ENCODE results near the gene SMYD3. TPM values are rescaled to one million over a fixed set of nuclear protein-coding genes. Genes with fewer than 3 reads are reported as not detected.
A peak's percentile ranks its signal among the peaks of the same experiment; 100 is the strongest.

Gene SMYD3
- total and polyA plus RNA-seq, 2 of the 13 experiments (the other 11 are each of a cell fraction or from before 2014, with no cell fraction given), result 27.7 to 35.8 TPM

DNA sequence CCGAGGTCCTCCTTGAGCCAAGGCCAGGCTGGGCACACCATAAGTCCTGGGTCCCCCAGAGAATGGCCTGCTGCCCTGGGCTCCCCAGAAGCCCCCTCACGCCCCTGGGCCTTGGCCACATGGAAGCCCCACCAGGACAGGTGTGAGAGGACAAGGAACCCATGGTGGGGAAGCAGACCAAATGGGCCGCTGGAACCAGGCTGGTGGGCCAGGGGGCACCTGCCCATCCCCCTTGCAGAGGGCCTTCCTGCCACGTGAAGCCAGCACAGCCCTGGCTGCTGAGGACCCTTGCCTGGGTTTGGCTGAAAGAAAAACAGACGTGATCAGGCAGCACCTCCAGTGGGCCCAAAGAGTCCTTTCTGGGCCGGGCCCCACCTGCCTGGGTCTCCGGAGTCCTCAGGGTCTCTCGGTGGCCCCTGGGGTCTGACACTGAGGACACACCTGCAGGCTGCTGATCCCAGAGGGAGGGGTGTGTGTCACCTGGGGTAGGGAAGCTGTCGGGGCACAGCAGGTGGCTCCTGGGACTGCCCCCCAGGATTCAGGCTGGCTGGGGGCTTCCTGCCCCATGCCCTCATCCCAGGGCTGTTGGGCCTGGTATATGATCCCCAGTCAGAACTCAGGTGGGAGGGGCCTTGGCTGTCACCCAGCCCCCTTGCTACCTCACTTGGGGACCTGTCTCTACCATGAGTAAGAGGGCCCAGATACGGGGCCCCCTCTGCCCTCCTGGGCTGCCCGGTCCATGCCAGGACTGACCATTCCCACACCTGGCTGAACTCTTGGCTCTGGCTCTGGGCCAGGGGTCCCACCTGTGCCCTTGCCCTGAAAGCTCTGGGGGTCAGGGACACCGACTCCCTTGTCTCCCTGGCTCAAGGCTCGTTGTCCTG lies 3.3 kb upstream of the SMYD3 start:
- Histone ChIP-seq H3K27me3 (ENCODE audit: control insufficient read depth in 1 of 2, insufficient read depth in 2 of 2, low read length in 2 of 2) (peaks cover 0 to 1% of the 10 kb centered on the region in 2 experiments; a peak in 2 of 5 replicates), H3K4me2 (ENCODE audit: low read depth, low read length) (no peak overlapping the region), H3K4me3 (replicated peaks in 1 of 3; ENCODE audit: insufficient read depth in 1 of 3, low read depth in 2 of 3, low read length in 3 of 3) (no peak overlapping the region), H3K9me3 (ENCODE audit: low read length) (peaks cover 7% of the 10 kb centered on the region), H4K20me1 (ENCODE audit: insufficient read depth, low read length) (no peaks in the 10 kb centered on the region), H3K36me3 (replicated peaks in 1 of 2; ENCODE audit: control insufficient read depth in 1 of 2, insufficient read depth in 2 of 2, low read length in 2 of 2) (no peaks in the 10 kb centered on the region), H2AFZ (ENCODE audit: low read length) (no peak overlapping the region), H3K9ac (ENCODE audit: insufficient read depth, low read depth, low read length) (no peak overlapping the region), H3K27ac (ENCODE audit: extremely low read length, insufficient read depth, low read length) (no peak overlapping the region), H3K4me1 (ENCODE audit: insufficient read depth, low read length) (peaks cover 58% of the 10 kb centered on the region), H3K79me2 (ENCODE audit: insufficient read depth, low read length) (peaks cover 7% of the 10 kb centered on the region)
- TF ChIP-seq STAG1 (CRISPR knock-in tag; IDR thresholded peaks at IDR 0.05), result no peak
- TF ChIP-seq, protein P1, sequence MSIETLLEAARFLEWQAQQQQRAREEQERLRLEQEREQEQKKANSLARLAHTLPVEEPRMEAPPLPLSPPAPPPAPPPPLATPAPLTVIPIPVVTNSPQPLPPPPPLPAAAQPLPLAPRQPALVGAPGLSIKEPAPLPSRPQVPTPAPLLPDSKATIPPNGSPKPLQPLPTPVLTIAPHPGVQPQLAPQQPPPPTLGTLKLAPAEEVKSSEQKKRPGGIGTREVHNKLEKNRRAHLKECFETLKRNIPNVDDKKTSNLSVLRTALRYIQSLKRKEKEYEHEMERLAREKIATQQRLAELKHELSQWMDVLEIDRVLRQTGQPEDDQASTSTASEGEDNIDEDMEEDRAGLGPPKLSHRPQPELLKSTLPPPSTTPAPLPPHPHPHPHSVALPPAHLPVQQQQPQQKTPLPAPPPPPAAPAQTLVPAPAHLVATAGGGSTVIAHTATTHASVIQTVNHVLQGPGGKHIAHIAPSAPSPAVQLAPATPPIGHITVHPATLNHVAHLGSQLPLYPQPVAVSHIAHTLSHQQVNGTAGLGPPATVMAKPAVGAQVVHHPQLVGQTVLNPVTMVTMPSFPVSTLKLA (IDR thresholded peaks at IDR 0.05), result peak; percentile 19; the same call in 1 of the 2 replicates
- ChIA-PET CTCF (ENCODE audit: low intra/inter-chr PET ratio, low total read pairs) (no interaction called here), POLR2A (no interaction called here)
- in situ Hi-C loops (cut with HindIII; ENCODE audit: extremely low pct_ligation_motif_present, low pct_unique_long_range_greater_than_20kb), result no loop called here
- FAIRE-seq, result no peak
- DNase-seq (ENCODE audit: low spot score), result no peak
- no TSS peak for BruUV-seq (replicated peaks)
- 30% methylated on average over 5 of the region's 13 CpGs for WGBS (ENCODE audit: low lambda C conversion rate)
- no peak for ATAC-seq
- intact Hi-C loops (cut with micrococcal nuclease; ENCODE audit: unreplicated experiment), result no loop called here

DNA sequence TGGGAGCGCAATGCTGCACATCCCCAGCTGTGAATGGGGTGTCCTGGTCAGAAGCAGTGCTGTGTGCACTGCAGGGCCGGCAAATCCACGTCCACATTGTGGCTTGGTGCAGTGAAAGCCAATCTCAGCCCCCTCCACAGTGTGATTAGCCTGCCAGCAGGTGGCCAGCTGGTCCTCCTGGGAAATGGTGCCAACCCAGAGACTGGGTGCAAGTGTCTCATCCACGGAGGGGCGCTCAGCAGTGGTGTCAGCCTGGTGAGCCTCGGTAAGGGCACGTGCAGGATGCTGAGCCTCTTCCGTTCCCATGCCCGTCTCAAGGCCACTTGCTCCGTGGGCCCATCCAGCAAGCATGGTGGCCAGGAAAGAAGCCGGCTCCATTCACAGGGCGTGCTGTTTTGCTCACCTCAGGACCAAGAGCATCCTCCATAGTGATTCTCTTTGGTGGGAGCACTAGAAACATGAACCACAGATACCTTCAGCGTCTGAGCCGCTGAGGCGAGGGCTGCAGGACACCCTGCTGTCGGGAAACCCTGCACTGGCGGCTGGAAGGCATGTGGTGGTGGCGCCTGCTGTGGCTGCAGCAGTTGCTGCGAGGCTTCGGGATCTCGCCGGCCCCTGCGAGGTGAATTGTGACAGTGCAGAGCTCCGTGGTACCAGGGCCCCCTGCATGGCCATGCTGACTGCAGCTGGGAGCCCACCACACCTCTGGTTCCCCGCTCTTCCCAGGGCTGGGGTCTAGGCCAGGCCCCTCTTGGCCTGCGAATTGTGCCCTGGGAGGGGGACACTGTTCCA lies 2.0 kb upstream of the SMYD3 start:
- BruUV-seq (replicated peaks), result no TSS peak
- H3K4me1 ChIP-seq (ENCODE audit: insufficient read depth, low read length), result peaks cover 58% of the 10 kb centered on the region
- peak overlapping the region; percentile 29; the same call in 1 of the 2 replicates for H3K4me2 ChIP-seq (ENCODE audit: low read depth, low read length)
- ATAC-seq, result peak; percentile 4; the same call in 2 of the 3 replicates
- H3K4me3 ChIP-seq (replicated peaks in 1 of 3; ENCODE audit: insufficient read depth in 1 of 3, low read depth in 2 of 3, low read length in 3 of 3), result no peak overlapping the region
- ChIA-PET POLR2A (no interaction called here), CTCF (ENCODE audit: low intra/inter-chr PET ratio, low total read pairs) (no interaction called here)
- no peak overlapping the region for H3K9ac ChIP-seq (ENCODE audit: insufficient read depth, low read depth, low read length)
- in situ Hi-C loops (cut with HindIII; ENCODE audit: extremely low pct_ligation_motif_present, low pct_unique_long_range_greater_than_20kb) (no loop called here), intact Hi-C loops (cut with micrococcal nuclease; ENCODE audit: unreplicated experiment) (loop anchor here (5.0 kb wide), 1 partner anchor 188 kb away; no protein-coding TSS in a partner anchor)
- H3K79me2 ChIP-seq (ENCODE audit: insufficient read depth, low read length), result peaks cover 7% of the 10 kb centered on the region
- no peaks in the 10 kb centered on the region for H3K36me3 ChIP-seq (replicated peaks in 1 of 2; ENCODE audit: control insufficient read depth in 1 of 2, insufficient read depth in 2 of 2, low read length in 2 of 2)
- no peak for DNase-seq (ENCODE audit: low spot score)
- H3K27me3 ChIP-seq (ENCODE audit: control insufficient read depth in 1 of 2, insufficient read depth in 2 of 2, low read length in 2 of 2), result peaks cover 0 to 1% of the 10 kb centered on the region in 2 experiments; a peak in 2 of 5 replicates
- no peak overlapping the region for H3K27ac ChIP-seq (ENCODE audit: extremely low read length, insufficient read depth, low read length)
- no peaks in the 10 kb centered on the region for H3K9me3 ChIP-seq (ENCODE audit: low read length)
- FAIRE-seq, result no peak
- H2AFZ ChIP-seq (ENCODE audit: low read length), result no peak overlapping the region
- no peaks in the 10 kb centered on the region for H4K20me1 ChIP-seq (ENCODE audit: insufficient read depth, low read length)
- 78% methylated on average over 10 of the region's 26 CpGs for WGBS (ENCODE audit: low lambda C conversion rate)
- TF ChIP-seq ZNF562 (CRISPR knock-in tag; IDR thresholded peaks at IDR 0.05; ENCODE audit: borderline replicate concordance) (no peak), ZBTB38 (CRISPR knock-in tag; IDR thresholded peaks at IDR 0.05) (0 out of 2 replicates have a peak, but pooled peaks have one; percentile 48)
- TF ChIP-seq, protein P2, sequence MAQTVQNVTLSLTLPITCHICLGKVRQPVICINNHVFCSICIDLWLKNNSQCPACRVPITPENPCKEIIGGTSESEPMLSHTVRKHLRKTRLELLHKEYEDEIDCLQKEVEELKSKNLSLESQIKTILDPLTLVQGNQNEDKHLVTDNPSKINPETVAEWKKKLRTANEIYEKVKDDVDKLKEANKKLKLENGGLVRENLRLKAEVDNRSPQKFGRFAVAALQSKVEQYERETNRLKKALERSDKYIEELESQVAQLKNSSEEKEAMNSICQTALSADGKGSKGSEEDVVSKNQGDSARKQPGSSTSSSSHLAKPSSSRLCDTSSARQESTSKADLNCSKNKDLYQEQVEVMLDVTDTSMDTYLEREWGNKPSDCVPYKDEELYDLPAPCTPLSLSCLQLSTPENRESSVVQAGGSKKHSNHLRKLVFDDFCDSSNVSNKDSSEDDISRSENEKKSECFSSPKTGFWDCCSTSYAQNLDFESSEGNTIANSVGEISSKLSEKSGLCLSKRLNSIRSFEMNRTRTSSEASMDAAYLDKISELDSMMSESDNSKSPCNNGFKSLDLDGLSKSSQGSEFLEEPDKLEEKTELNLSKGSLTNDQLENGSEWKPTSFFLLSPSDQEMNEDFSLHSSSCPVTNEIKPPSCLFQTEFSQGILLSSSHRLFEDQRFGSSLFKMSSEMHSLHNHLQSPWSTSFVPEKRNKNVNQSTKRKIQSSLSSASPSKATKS (CRISPR knock-in tag; IDR thresholded peaks at IDR 0.05), result no peak
- TF ChIP-seq, protein P3, sequence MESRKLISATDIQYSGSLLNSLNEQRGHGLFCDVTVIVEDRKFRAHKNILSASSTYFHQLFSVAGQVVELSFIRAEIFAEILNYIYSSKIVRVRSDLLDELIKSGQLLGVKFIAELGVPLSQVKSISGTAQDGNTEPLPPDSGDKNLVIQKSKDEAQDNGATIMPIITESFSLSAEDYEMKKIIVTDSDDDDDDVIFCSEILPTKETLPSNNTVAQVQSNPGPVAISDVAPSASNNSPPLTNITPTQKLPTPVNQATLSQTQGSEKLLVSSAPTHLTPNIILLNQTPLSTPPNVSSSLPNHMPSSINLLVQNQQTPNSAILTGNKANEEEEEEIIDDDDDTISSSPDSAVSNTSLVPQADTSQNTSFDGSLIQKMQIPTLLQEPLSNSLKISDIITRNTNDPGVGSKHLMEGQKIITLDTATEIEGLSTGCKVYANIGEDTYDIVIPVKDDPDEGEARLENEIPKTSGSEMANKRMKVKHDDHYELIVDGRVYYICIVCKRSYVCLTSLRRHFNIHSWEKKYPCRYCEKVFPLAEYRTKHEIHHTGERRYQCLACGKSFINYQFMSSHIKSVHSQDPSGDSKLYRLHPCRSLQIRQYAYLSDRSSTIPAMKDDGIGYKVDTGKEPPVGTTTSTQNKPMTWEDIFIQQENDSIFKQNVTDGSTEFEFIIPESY (CRISPR knock-in tag; IDR thresholded peaks at IDR 0.05), result peak; percentile 92
